Gastrocnemius medialis (tissue), 4 donors: Measurements from ENCODE around the gene TBL1XR1. TPM values are rescaled to one million over a fixed set of nuclear protein-coding genes. Genes with fewer than 3 reads are reported as not detected.

Source experiments
- ATAC-seq, 2 donors: fragments of 150-250 bp; one replicate each; pipeline ENCODE4 v1.9.1; 2016
- DNase-seq, 2 donors: peaks; one replicate each; pipeline ENCODE4 v3.0.0-alpha.2; 2019
- H3K27ac ChIP-seq, 4 donors: fragments of 200-600 bp; sonication (generic); 1 replicate in 1 of 4; 2 replicates in 3 of 4; pipeline ENCODE4 v1.5.1; 2016 to 2018; ENCODE audit warnings: mild to moderate bottlenecking in 2 of 4, moderate library complexity in 1 of 4
- H3K27me3 ChIP-seq, 3 donors: fragments of 200-600 bp; sonication (generic) in 2 of 3; 1 replicate in 1 of 3; 2 replicates in 2 of 3; pipeline versions ENCODE4 v1.5.1 to v1.6.0; 2016 to 2019; ENCODE audit warnings: mild to moderate bottlenecking in 1 of 3, moderate library complexity in 1 of 3
- H3K36me3 ChIP-seq, 2 donors: fragments of 200-600 bp; sonication (generic) in 1 of 2; one replicate each; pipeline ENCODE4 v1.5.1; 2017 to 2018
- H3K4me1 ChIP-seq, 2 donors: fragments of 200-600 bp; sonication (generic) in 1 of 2; one replicate each; pipeline ENCODE4 v1.5.1; 2016 to 2017; ENCODE audit warnings: mild to moderate bottlenecking in 2 of 2
- H3K4me3 ChIP-seq, 4 donors: fragments of 200-600 bp; sonication (generic) in 3 of 4; 1 replicate in 1 of 4; 2 replicates in 3 of 4; pipeline ENCODE4 v1.5.1; 2016 to 2019; ENCODE audit warnings: mild to moderate bottlenecking in 2 of 4
- H3K9me3 ChIP-seq, 3 donors: fragments of 200-600 bp; sonication (generic) in 2 of 3; 1 replicate in 1 of 3; 2 replicates in 2 of 3; pipeline ENCODE4 v1.5.1; 2016 to 2019
- CTCF ChIP-seq, 5 experiments: fragments of 450-650 bp in 3 of 5; fragments of 200-600 bp in 2 of 5; sonication (generic) in 2 of 5; IDR thresholded peaks in 4 of 5; conservative IDR thresholded peaks in 1 of 5; 1 replicate in 4 of 5; 2 replicates in 1 of 5; pipeline ENCODE4 v1.5.1; 2016 to 2019; ENCODE audit warnings: antibody characterized with exemption in 5 of 5, mild to moderate bottlenecking in 3 of 5, moderate library complexity in 3 of 5
- POLR2A ChIP-seq, 2 donors: fragments of 450-650 bp; IDR thresholded peaks; one replicate each; pipeline ENCODE4 v1.6.1; 2017; ENCODE audit warnings: antibody characterized with exemption in 2 of 2, mild to moderate bottlenecking in 2 of 2, moderate library complexity in 2 of 2
- in situ Hi-C, 4 donors: fragments of 200-750 bp; cut with MboI; loops; one replicate each; pipeline versions ENCODE4 v1.15.0 to v1.8.0; 2017; ENCODE audit warnings: low sequenced_read_pairs in 4 of 4
- intact Hi-C: fragments of 100-400 bp; cut with DNase I; formaldehyde crosslinking; loops from one replicate; pipeline ENCODE4 v1.15.1; 2023; ENCODE audit warnings: low total_unique reads
- total RNA-seq, 4 donors: library from RNA; depleted of rRNA; stranded (reverse); fragments of >200 nt; gene quantifications; one replicate each; pipeline versions ENCODE4 v1.1.0 to v1.2.3, GENCODE V29; 2016

Gene TBL1XR1
- total RNA-seq, 4 donors from 2014 or later, result 35.9 to 77.8 (median 49.2) TPM

GRCh38 chr3:177182352-177182751 is 14.9 kb downstream of the TBL1XR1 start:
- in situ Hi-C loops (loop anchor here in 3 of 4 donors (10.0 to 25.0 kb wide), 3 partner anchors 120 to 280 kb away; no protein-coding TSS in a partner anchor), intact Hi-C loops (no loop called here)
- ATAC-seq (no peak), DNase-seq (no peak)
- Histone ChIP-seq H3K4me3 (no peak overlapping the region), H3K27me3 (no peaks in the 10 kb centered on the region), H3K4me1 (peaks cover 37 to 55% of the 10 kb centered on the region in 2 donors), H3K36me3 (no peaks in the 10 kb centered on the region), H3K27ac (peak overlapping the region in 1 of 4 donors; percentile 14), H3K9me3 (no peaks in the 10 kb centered on the region)
- TF ChIP-seq POLR2A (IDR thresholded peaks at IDR 0.05) (no peak), CTCF (IDR thresholded peaks at IDR 0.05 in 4 of 5, conservative IDR thresholded peaks at IDR 0.05 in 1 of 5) (no peak)

DNA sequence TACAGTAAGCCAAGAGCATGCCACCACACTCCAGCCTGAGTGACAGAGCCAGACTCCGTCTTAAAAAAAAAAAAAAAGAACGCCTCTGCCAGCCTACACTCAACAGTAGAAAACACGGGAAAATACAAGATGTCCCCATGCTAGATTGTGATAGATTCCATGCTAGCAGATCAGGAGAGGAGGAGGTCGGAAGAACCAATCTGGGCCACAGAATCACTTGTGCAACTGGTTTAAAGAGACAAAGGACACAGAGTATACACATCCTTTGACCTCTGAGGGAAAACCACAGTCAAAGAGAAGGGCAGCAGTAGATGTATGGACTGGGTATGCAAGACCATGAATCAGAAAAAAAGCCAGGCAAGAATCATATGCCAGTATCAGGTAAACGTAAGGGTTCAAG is 15.9 kb downstream of the TBL1XR1 start:
- no peak for DNase-seq
- in situ Hi-C loops, result loop anchor here in 3 of 4 donors (10.0 to 25.0 kb wide), 3 partner anchors 119 to 281 kb away; no protein-coding TSS in a partner anchor
- Histone ChIP-seq H3K9me3 (no peaks in the 10 kb centered on the region), H3K27me3 (no peaks in the 10 kb centered on the region), H3K4me1 (peaks cover 40 to 51% of the 10 kb centered on the region in 2 donors), H3K4me3 (no peak overlapping the region), H3K36me3 (no peaks in the 10 kb centered on the region), H3K27ac (no peak overlapping the region)
- TF ChIP-seq CTCF (IDR thresholded peaks at IDR 0.05 in 4 of 5, conservative IDR thresholded peaks at IDR 0.05 in 1 of 5), result no peak
- no peak for TF ChIP-seq POLR2A (IDR thresholded peaks at IDR 0.05)
- peak in 1 of 2 donors; percentile 35 for ATAC-seq
- intact Hi-C loops, result no loop called here

- H3K9me3 ChIP-seq, result no peaks in the 10 kb centered on the region
- in situ Hi-C loops (loop anchor here in 3 of 4 donors (10.0 to 25.0 kb wide), 3 partner anchors 118 to 282 kb away; no protein-coding TSS in a partner anchor), intact Hi-C loops (no loop called here)
- H3K36me3 ChIP-seq, result no peaks in the 10 kb centered on the region
- TF ChIP-seq POLR2A (IDR thresholded peaks at IDR 0.05), result no peak
- TF ChIP-seq CTCF (IDR thresholded peaks at IDR 0.05 in 4 of 5, conservative IDR thresholded peaks at IDR 0.05 in 1 of 5), result no peak
- H3K4me1 ChIP-seq, result peaks cover 43 to 44% of the 10 kb centered on the region in 2 donors
- DNase-seq (no peak), ATAC-seq (no peak)
- H3K4me3 ChIP-seq, result no peak overlapping the region
- H3K27ac ChIP-seq, result no peak overlapping the region
- H3K27me3 ChIP-seq, result no peaks in the 10 kb centered on the region
Measured at GRCh38 chr3:177180506-177180905, 16.8 kb downstream of the TBL1XR1 start.

- DNase-seq (no peak), ATAC-seq (no peak)
- H3K27ac ChIP-seq, result no peak overlapping the region
- intact Hi-C loops (no loop called here), in situ Hi-C loops (loop anchor here in 3 of 4 donors (10.0 to 25.0 kb wide), 3 partner anchors 117 to 283 kb away; no protein-coding TSS in a partner anchor)
- H3K4me1 ChIP-seq, result peaks cover 44 to 45% of the 10 kb centered on the region in 2 donors
- H3K4me3 ChIP-seq, result no peak overlapping the region
- no peaks in the 10 kb centered on the region for H3K36me3 ChIP-seq
- TF ChIP-seq POLR2A (IDR thresholded peaks at IDR 0.05) (no peak), CTCF (IDR thresholded peaks at IDR 0.05 in 4 of 5, conservative IDR thresholded peaks at IDR 0.05 in 1 of 5) (no peak)
- no peaks in the 10 kb centered on the region for H3K27me3 ChIP-seq
- H3K9me3 ChIP-seq, result no peaks in the 10 kb centered on the region
Measured at GRCh38 chr3:177179281-177180067, 17.8 kb downstream of the TBL1XR1 start.
